ENCODE measurements around the gene TOX3. TPM values are rescaled to one million over a fixed set of nuclear protein-coding genes. Genes with fewer than 3 reads are reported as not detected.

TOX3 gene
- total and polyA plus RNA-seq, 2 of the 13 experiments (the other 11 are each of a cell fraction or from before 2014, with no cell fraction given) = 14.5 to 98.6 TPM

DNA sequence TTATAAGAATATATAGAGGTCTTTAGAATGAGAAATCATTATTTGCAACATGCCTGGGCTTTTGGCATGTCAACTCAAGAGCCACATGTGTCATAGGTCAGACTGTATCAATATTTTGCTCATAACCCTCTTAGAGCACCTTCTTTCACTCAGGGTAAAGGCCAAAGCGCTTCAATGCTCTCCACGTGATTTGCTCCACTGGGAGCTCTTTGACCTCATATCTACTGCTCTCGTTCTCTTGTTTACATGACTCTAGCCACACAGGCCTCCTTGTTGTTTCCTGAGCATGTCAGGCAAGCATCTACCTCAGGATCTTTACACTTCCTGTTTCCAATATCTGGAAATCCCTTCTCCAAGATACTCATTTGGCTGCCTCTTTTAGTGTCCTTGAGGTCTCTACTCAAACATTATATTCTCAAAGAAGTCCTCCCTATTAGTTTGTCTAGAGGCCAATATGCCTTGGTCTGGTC, 148.4 kb downstream of the TOX3 start (continued):
- TF ChIP-seq ZNF572 (CRISPR knock-in tag; IDR thresholded peaks at IDR 0.05) = no peak
- TF ChIP-seq FOXK2 (IDR thresholded peaks at IDR 0.05) = peak; percentile 99
- no peak; the same call in 1 of the 2 replicates for TF ChIP-seq ZNF749 (CRISPR knock-in tag; IDR thresholded peaks at IDR 0.05; ENCODE audit: borderline replicate concordance)
- no peak for TF ChIP-seq PCBP1 (IDR thresholded peaks at IDR 0.05; ENCODE audit: borderline replicate concordance, low read depth, low read length)
- TF ChIP-seq, protein P1, sequence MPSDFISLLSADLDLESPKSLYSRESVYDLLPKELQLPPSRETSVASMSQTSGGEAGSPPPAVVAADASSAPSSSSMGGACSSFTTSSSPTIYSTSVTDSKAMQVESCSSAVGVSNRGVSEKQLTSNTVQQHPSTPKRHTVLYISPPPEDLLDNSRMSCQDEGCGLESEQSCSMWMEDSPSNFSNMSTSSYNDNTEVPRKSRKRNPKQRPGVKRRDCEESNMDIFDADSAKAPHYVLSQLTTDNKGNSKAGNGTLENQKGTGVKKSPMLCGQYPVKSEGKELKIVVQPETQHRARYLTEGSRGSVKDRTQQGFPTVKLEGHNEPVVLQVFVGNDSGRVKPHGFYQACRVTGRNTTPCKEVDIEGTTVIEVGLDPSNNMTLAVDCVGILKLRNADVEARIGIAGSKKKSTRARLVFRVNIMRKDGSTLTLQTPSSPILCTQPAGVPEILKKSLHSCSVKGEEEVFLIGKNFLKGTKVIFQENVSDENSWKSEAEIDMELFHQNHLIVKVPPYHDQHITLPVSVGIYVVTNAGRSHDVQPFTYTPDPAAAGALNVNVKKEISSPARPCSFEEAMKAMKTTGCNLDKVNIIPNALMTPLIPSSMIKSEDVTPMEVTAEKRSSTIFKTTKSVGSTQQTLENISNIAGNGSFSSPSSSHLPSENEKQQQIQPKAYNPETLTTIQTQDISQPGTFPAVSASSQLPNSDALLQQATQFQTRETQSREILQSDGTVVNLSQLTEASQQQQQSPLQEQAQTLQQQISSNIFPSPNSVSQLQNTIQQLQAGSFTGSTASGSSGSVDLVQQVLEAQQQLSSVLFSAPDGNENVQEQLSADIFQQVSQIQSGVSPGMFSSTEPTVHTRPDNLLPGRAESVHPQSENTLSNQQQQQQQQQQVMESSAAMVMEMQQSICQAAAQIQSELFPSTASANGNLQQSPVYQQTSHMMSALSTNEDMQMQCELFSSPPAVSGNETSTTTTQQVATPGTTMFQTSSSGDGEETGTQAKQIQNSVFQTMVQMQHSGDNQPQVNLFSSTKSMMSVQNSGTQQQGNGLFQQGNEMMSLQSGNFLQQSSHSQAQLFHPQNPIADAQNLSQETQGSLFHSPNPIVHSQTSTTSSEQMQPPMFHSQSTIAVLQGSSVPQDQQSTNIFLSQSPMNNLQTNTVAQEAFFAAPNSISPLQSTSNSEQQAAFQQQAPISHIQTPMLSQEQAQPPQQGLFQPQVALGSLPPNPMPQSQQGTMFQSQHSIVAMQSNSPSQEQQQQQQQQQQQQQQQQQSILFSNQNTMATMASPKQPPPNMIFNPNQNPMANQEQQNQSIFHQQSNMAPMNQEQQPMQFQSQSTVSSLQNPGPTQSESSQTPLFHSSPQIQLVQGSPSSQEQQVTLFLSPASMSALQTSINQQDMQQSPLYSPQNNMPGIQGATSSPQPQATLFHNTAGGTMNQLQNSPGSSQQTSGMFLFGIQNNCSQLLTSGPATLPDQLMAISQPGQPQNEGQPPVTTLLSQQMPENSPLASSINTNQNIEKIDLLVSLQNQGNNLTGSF (CRISPR knock-in tag; IDR thresholded peaks at IDR 0.05) = no peak
- TF ChIP-seq, protein P2, sequence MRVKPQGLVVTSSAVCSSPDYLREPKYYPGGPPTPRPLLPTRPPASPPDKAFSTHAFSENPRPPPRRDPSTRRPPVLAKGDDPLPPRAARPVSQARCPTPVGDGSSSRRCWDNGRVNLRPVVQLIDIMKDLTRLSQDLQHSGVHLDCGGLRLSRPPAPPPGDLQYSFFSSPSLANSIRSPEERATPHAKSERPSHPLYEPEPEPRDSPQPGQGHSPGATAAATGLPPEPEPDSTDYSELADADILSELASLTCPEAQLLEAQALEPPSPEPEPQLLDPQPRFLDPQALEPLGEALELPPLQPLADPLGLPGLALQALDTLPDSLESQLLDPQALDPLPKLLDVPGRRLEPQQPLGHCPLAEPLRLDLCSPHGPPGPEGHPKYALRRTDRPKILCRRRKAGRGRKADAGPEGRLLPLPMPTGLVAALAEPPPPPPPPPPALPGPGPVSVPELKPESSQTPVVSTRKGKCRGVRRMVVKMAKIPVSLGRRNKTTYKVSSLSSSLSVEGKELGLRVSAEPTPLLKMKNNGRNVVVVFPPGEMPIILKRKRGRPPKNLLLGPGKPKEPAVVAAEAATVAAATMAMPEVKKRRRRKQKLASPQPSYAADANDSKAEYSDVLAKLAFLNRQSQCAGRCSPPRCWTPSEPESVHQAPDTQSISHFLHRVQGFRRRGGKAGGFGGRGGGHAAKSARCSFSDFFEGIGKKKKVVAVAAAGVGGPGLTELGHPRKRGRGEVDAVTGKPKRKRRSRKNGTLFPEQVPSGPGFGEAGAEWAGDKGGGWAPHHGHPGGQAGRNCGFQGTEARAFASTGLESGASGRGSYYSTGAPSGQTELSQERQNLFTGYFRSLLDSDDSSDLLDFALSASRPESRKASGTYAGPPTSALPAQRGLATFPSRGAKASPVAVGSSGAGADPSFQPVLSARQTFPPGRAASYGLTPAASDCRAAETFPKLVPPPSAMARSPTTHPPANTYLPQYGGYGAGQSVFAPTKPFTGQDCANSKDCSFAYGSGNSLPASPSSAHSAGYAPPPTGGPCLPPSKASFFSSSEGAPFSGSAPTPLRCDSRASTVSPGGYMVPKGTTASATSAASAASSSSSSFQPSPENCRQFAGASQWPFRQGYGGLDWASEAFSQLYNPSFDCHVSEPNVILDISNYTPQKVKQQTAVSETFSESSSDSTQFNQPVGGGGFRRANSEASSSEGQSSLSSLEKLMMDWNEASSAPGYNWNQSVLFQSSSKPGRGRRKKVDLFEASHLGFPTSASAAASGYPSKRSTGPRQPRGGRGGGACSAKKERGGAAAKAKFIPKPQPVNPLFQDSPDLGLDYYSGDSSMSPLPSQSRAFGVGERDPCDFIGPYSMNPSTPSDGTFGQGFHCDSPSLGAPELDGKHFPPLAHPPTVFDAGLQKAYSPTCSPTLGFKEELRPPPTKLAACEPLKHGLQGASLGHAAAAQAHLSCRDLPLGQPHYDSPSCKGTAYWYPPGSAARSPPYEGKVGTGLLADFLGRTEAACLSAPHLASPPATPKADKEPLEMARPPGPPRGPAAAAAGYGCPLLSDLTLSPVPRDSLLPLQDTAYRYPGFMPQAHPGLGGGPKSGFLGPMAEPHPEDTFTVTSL (CRISPR knock-in tag; IDR thresholded peaks at IDR 0.05; ENCODE audit: borderline replicate concordance) = peak; percentile 96
- TF ChIP-seq, protein P3, sequence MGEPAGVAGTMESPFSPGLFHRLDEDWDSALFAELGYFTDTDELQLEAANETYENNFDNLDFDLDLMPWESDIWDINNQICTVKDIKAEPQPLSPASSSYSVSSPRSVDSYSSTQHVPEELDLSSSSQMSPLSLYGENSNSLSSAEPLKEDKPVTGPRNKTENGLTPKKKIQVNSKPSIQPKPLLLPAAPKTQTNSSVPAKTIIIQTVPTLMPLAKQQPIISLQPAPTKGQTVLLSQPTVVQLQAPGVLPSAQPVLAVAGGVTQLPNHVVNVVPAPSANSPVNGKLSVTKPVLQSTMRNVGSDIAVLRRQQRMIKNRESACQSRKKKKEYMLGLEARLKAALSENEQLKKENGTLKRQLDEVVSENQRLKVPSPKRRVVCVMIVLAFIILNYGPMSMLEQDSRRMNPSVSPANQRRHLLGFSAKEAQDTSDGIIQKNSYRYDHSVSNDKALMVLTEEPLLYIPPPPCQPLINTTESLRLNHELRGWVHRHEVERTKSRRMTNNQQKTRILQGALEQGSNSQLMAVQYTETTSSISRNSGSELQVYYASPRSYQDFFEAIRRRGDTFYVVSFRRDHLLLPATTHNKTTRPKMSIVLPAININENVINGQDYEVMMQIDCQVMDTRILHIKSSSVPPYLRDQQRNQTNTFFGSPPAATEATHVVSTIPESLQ (CRISPR knock-in tag; conservative IDR thresholded peaks at IDR 0.05) = no peak
- TF ChIP-seq ZNF44 (CRISPR knock-in tag; IDR thresholded peaks at IDR 0.05) = no peak; the same call in 1 of the 2 replicates
- peak; percentile 76; the same call in 1 of the 2 replicates for TF ChIP-seq ZNF263 (CRISPR knock-in tag; IDR thresholded peaks at IDR 0.05)
- TF ChIP-seq, protein P4, sequence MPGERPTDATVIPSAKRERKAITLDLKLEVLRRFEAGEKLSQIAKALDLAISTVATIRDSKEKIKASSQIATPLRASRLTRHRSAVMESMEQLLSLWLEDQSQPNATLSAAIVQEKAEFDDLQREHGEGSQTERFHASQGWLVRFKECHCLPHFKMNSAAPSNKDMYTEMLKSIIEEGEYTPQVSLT (CRISPR knock-in tag; IDR thresholded peaks at IDR 0.05; ENCODE audit: borderline replicate concordance, low read depth) = no peak
- TF ChIP-seq THAP11 (CRISPR knock-in tag; IDR thresholded peaks at IDR 0.05) = peak; percentile 86
- no peak for TF ChIP-seq ISX (CRISPR knock-in tag; conservative IDR thresholded peaks at IDR 0.05)
- no peak for TF ChIP-seq ZSCAN12 (CRISPR knock-in tag; IDR thresholded peaks at IDR 0.05)
- TF ChIP-seq, protein P5, sequence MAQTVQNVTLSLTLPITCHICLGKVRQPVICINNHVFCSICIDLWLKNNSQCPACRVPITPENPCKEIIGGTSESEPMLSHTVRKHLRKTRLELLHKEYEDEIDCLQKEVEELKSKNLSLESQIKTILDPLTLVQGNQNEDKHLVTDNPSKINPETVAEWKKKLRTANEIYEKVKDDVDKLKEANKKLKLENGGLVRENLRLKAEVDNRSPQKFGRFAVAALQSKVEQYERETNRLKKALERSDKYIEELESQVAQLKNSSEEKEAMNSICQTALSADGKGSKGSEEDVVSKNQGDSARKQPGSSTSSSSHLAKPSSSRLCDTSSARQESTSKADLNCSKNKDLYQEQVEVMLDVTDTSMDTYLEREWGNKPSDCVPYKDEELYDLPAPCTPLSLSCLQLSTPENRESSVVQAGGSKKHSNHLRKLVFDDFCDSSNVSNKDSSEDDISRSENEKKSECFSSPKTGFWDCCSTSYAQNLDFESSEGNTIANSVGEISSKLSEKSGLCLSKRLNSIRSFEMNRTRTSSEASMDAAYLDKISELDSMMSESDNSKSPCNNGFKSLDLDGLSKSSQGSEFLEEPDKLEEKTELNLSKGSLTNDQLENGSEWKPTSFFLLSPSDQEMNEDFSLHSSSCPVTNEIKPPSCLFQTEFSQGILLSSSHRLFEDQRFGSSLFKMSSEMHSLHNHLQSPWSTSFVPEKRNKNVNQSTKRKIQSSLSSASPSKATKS (CRISPR knock-in tag; IDR thresholded peaks at IDR 0.05) = peak; percentile 96
